Smooth muscle cell (in vitro differentiated cells): ENCODE measurements around the gene USP2. TPM values are rescaled to one million over a fixed set of nuclear protein-coding genes. Genes with fewer than 3 reads are reported as not detected.
A peak's percentile ranks its signal among the peaks of the same experiment; 100 is the strongest.

Experiments
- DNase-seq: peaks from one replicate; lab custom pipeline; 2025; ENCODE audit not compliant: unreplicated experiment; lab: John Stamatoyannopoulos, UW
- H2AFZ ChIP-seq: fragments of 200-600 bp; sonication (generic); 2 replicates; pipeline ENCODE4 v1.6.0; 2016; ENCODE audit warnings: antibody characterized with exemption, low read depth, mild to moderate bottlenecking
- H3F3A ChIP-seq: fragments of 200-600 bp; sonication (generic); 2 replicates; pipeline ENCODE4 v1.6.0; 2017; ENCODE audit warnings: antibody characterized with exemption, low read depth
- H3K27ac ChIP-seq: fragments of 200-600 bp; sonication (generic); 2 replicates; pipeline ENCODE4 v1.5.1; 2016; ENCODE audit warnings: low read depth, mild to moderate bottlenecking
- H3K27me3 ChIP-seq: fragments of 200-600 bp; sonication (generic); 2 replicates; pipeline ENCODE4 v1.6.1; 2016; ENCODE audit warnings: low read depth, mild to moderate bottlenecking
- H3K36me3 ChIP-seq: fragments of 200-600 bp; sonication (generic); 2 replicates; pipeline ENCODE4 v1.5.1; 2016; ENCODE audit warnings: low read depth
- H3K4me1 ChIP-seq: fragments of 200-600 bp; sonication (generic); 2 replicates; pipeline ENCODE4 v1.5.1; 2016; ENCODE audit warnings: low read depth
- H3K4me2 ChIP-seq: fragments of 200-600 bp; sonication (generic); 2 replicates; pipeline ENCODE4 v1.6.0; 2016; ENCODE audit warnings: mild to moderate bottlenecking
- H3K4me3 ChIP-seq: fragments of 200-600 bp; sonication (generic); 2 replicates; pipeline ENCODE4 v1.5.1; 2016; ENCODE audit warnings: mild to moderate bottlenecking
- H3K79me2 ChIP-seq: fragments of 200-600 bp; sonication (generic); 2 replicates; pipeline ENCODE4 v1.6.0; 2016; ENCODE audit warnings: low read depth, mild to moderate bottlenecking
- H3K9ac ChIP-seq: fragments of 200-600 bp; sonication (generic); 2 replicates; pipeline ENCODE4 v1.6.0; 2016; ENCODE audit warnings: low read depth
- H3K9me3 ChIP-seq: fragments of 200-600 bp; sonication (generic); replicated peaks from 2 replicates; pipeline ENCODE4 v1.5.1; 2016; ENCODE audit warnings: low read depth
- H4K20me1 ChIP-seq: fragments of 200-600 bp; sonication (generic); 2 replicates; pipeline ENCODE4 v1.6.0; 2016; ENCODE audit warnings: low read depth
- CTCF ChIP-seq: fragments of 200-600 bp; sonication (generic); IDR thresholded peaks from 2 replicates; pipeline ENCODE4 v1.5.1; 2017; ENCODE audit warnings: borderline replicate concordance, mild to moderate bottlenecking, antibody characterized with exemption; ENCODE audit not compliant: insufficient read depth, poor library complexity, severe bottlenecking
- WGBS: methylation state at CpG from one replicate; pipeline ENCODE4 v1.1.7; 2016; ENCODE audit warnings: low lambda C conversion rate; 5-methylcytosine and 5-hydroxymethylcytosine counted together
- polyA plus RNA-seq: library from polyadenylated mRNA; unstranded; fragments of >200 nt; fragmentation: Nextera tagmentation; extraction: Ambion mirVana; gene quantifications from 2 replicates; pipeline ENCODE4 v1.2.1, GENCODE V29; 2016
- total RNA-seq: library from RNA; depleted of rRNA; stranded (reverse); fragments of >200 nt; gene quantifications from 2 replicates; pipeline ENCODE4 v1.2.3, GENCODE V29; 2014

USP2 gene
- total and polyA plus RNA-seq, 2 experiments from 2014 or later = 0.25 to 1.4 TPM

GRCh38 chr11:119342023-119342300, 39.5 kb downstream of the USP2 start:
- no peak overlapping the region for H3K9ac ChIP-seq
- H3K9me3 ChIP-seq = no peaks in the 10 kb centered on the region
- H3K79me2 ChIP-seq = no peaks in the 10 kb centered on the region
- H4K20me1 ChIP-seq = no peaks in the 10 kb centered on the region
- no peak overlapping the region for H2AFZ ChIP-seq
- H3K4me1 ChIP-seq = peaks cover 32% of the 10 kb centered on the region
- peaks cover 9% of the 10 kb centered on the region for H3F3A ChIP-seq
- peaks cover 32% of the 10 kb centered on the region for H3K27me3 ChIP-seq
- no peak for DNase-seq
- H3K27ac ChIP-seq = no peak overlapping the region
- no peak overlapping the region for H3K4me3 ChIP-seq
- no peak for TF ChIP-seq CTCF
- H3K36me3 ChIP-seq = no peaks in the 10 kb centered on the region
- no peak overlapping the region for H3K4me2 ChIP-seq
- 90% methylated on average over 7 of the region's 7 CpGs for WGBS

GRCh38 chr11:119341222-119342022, 40.1 kb downstream of the USP2 start:
- Histone ChIP-seq H3K9ac (no peak overlapping the region), H3K9me3 (no peaks in the 10 kb centered on the region), H3K4me3 (no peak overlapping the region)

GRCh38 chr11:119340335-119341221, 40.9 kb downstream of the USP2 start, which contains the start of gene C1QTNF5:
Gene C1QTNF5, minus strand, starts transcription at chr11:119340883. Its CDS starts 486 bp downstream, at chr11:119340397.
- no peak for DNase-seq
- peak within 1 kb of the TSS; percentile 39 for H3K9ac ChIP-seq

More at GRCh38 chr11:119341222-119342022, 40.1 kb downstream of the USP2 start:
- H3K4me2 ChIP-seq = no peak overlapping the region
- DNase-seq = no peak
- no peaks in the 10 kb centered on the region for H3K36me3 ChIP-seq
- H3K79me2 ChIP-seq = no peaks in the 10 kb centered on the region
- H3F3A ChIP-seq = peaks cover 13% of the 10 kb centered on the region
- no peak overlapping the region for H2AFZ ChIP-seq
- WGBS = 73% methylated on average over 10 of the region's 16 CpGs
- peaks cover 32% of the 10 kb centered on the region for H3K27me3 ChIP-seq
- peaks cover 33% of the 10 kb centered on the region for H3K4me1 ChIP-seq
- no peaks in the 10 kb centered on the region for H4K20me1 ChIP-seq
- no peak for TF ChIP-seq CTCF
- no peak overlapping the region for H3K27ac ChIP-seq

More at GRCh38 chr11:119340335-119341221, 40.9 kb downstream of the USP2 start, which contains the start of gene C1QTNF5:
- H3F3A ChIP-seq = peaks cover 13% of the 10 kb centered on the region
- no peaks in the 10 kb centered on the region for H3K36me3 ChIP-seq
- H3K27ac ChIP-seq = no peak within 1 kb of the TSS
- peak within 1 kb of the TSS; percentile 66 for H3K4me3 ChIP-seq
- H3K9me3 ChIP-seq = no peaks in the 10 kb centered on the region
- peak within 1 kb of the TSS; percentile 87 for H2AFZ ChIP-seq
- peaks cover 4% of the 10 kb centered on the region for H3K79me2 ChIP-seq
- no peaks in the 10 kb centered on the region for H4K20me1 ChIP-seq
- H3K4me2 ChIP-seq = peak within 1 kb of the TSS; percentile 98
- TF ChIP-seq CTCF = no peak
- peaks cover 32% of the 10 kb centered on the region for H3K27me3 ChIP-seq
- WGBS = 7% methylated on average over 30 of the region's 53 CpGs
- H3K4me1 ChIP-seq = peaks cover 35% of the 10 kb centered on the region
